ENCODE data around the gene TREML1.
"Not testable (repeated sequence)": the region's sequence is repeated elsewhere in the genome, so short reads cannot be mapped to it uniquely, and the experiment has no call there.

The TREML1 gene

DNA sequence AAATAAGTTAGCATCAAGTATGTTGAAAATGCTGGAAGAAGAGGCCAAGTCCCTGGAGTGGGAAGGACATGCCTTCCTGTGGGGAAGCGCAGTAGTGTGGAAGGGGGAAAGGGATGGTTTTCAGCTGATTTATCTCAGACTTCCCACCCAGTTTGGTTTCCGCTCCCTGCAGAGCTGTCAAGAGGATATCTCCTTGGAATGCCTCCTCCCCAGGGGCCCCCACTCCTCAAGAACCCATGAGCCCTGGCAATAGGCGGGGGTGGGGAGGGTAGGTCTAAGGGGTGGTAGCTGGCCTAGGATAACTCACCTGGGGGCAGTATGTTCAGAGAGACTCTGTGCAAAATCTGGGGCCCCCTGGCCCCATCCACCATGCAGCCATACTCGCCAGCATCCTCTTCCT lies 696 bp downstream of the TREML1 start:
- DNase-seq (ENCODE audit: extremely low read depth in 1 of 2, low read depth in 1 of 2), result no peak

GRCh38 chr6:41150671-41151070 lies 3.5 kb downstream of the TREML1 start:
- no peak for DNase-seq (ENCODE audit: extremely low read depth in 1 of 2, low read depth in 1 of 2)

DNA sequence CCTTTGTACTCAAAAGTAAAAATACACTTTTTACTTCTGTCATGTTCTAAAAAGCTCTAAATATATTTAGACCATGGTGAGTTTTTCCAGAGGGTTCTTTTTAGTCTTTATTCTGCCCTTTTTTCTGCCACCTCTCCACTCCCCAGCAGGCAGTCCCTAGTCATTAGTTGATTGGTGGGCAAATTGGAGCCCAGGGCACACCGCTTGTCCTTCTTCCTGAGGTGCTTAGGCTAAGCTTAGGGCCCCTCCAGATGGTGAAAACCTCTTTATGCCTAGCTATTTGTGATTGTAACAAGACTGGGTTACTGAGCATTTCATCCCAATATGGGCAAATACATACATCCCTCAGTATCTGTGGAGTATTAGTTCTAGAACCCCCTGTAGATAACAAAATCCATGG lies 6.2 kb downstream of the TREML1 start:
- DNase-seq (ENCODE audit: extremely low read depth in 1 of 2, low read depth in 1 of 2), result no peak

DNA sequence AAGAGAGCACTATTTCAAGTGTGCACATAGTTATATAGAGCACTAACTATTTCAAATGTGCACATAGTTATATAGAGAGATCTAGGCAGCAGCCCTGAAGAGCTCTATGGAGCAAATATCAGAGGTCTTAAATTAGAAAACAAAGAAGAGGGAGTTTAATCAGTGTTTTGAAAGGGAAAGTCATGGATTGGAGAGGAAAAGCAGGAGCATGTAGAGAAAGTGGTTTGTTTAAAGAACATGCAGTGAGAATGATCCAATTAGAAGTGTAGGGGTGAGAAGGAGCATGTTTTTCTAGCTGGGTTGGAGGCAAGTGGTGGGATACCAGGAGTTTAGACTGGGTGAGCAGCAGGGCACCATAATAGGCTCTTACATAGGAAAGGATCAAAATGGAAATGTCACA lies 17.2 kb downstream of the TREML1 start:
- DNase-seq (ENCODE audit: extremely low read depth in 1 of 2, low read depth in 1 of 2), result no peak

DNA sequence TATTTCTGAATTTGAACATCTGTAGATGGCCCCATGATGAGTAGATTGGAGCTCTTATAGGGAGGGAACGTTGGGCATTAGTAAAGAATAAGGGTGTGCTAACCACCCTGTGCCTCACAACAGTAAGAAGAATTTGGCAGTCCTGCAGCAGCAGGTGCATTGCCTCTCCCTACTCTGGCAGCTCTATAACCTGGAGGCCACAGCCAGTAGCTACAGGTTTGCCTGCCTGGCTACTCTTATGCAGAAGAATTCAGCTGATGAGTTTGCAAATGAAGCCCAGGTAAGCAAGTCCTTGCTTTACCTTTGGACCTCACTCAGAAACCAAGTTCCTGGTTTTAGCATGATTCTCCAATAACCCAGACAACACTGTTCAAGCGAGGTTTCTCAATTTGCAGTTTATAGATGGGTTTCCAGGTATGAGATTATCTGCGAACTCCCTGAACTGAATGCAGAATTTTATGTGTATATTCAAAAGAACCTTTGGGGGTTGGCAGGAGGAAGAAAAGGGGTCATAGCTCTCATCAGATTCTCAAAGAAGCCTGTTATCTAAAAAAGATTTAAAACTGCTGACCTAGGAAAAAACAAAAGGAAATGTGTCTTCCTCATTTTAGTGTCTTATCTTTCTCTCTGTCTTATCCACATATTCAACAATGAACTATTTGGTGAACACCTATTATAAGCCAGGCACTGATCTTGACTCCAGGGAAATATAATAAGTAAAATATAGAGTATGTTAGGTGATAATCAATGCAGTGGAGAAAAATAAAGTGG lies 18.9 kb downstream of the TREML1 start:
- no peak for DNase-seq (ENCODE audit: extremely low read depth in 1 of 2, low read depth in 1 of 2)

DNA sequence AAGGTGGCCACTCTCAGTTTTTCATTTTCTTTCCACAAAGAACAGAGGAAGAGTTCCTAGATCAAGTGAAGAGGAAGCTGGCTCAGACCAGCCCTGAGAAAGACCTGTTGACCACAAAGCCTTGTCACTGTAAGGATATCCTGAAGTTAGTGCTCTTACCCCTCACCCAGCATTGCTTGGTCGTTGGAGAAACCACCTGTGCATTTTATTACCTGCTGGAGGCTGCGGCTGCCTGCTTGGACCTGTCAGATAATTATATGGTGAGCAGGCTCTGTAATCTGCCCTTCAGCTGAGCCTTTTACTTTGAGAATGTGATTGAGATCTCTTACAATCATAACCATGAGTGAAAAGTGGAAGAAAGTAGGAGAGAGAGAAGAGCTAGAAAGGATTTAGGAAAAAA lies 21.9 kb downstream of the TREML1 start:
- DNase-seq (ENCODE audit: extremely low read depth in 1 of 2, low read depth in 1 of 2), result no peak

- no peak for DNase-seq (ENCODE audit: extremely low read depth in 1 of 2, low read depth in 1 of 2)
These were observed 28.9 kb downstream of the TREML1 start for GRCh38 chr6:41125282-41125681.

DNA sequence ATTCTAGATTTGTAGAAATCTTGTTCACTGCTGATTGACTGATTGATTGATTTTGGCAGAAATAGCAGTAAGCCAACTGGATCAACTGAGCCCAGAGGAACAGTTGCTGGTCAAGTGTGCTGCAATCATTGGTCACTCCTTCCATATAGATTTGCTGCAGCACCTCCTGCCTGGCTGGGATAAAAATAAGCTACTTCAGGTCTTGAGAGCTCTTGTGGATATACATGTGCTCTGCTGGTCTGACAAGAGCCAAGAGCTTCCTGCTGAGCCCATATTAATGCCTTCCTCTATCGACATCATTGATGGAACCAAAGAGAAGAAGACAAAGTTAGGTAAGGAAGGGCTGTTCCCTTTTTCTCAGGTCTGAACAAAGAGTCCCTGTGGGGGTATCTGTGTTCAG lies 31.2 kb downstream of the TREML1 start:
- DNase-seq (ENCODE audit: extremely low read depth in 1 of 2, low read depth in 1 of 2), result no peak

DNA sequence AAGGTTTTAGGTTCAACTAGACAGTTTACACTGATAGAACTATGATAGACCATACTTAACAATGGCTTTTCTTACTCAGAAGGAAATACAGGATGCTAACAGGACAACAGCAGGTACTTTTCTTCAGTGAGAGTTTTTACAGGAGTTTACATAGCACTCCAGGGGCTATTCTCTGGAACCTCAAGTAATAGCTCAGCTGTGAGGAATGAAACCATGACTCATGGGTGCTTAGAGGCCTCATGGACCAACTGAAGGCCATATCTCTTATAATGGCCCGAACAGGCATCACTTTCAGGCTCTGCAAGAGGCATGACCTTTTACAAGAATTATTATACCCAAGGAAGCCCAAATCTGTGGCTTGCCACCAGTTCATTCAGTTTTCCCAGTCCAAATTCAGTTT lies 31.8 kb downstream of the TREML1 start:
- DNase-seq (ENCODE audit: extremely low read depth in 1 of 2, low read depth in 1 of 2), result no peak

GRCh38 chr6:41120058-41120457 lies 34.1 kb downstream of the TREML1 start:
- no peak for DNase-seq (ENCODE audit: extremely low read depth in 1 of 2, low read depth in 1 of 2)

DNA sequence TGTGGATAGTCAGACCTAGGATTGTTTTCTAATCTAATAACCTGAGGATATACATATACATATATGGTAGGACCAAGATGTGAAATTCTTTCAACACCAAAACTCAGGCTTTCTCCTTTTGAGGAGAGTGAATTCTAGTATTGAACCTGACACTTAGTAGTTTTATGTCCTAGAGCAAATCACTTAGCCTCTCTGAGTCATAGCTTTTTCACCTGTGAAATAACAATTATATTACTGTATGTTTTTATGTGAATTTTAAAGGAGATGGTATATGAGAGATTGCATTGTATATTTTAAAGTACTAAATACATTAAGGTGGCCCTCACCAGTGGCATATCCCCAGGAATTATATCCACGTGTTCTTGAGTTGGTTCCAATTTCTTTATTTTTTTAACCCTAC lies 34.6 kb downstream of the TREML1 start:
- no peak for DNase-seq (ENCODE audit: extremely low read depth in 1 of 2, low read depth in 1 of 2)

DNA sequence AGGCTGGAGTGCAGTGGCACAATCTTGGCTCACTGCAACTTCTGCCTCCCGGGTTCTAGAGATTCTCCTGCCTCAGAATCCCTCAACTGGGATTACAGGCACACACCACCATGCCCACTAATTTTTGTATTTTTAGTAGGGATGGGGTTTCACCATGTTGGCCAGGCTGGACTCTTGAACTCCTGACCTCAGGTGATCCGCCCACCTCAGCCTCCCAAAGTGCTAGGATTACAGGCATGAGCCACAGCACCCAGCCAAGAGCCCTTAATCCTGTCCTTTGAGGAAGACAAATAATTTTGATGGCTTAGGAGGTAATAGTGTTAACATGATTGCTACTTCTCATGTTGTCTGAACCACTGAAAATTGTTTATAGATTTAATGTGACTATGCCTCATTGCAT lies 39.1 kb downstream of the TREML1 start:
- DNase-seq (ENCODE audit: extremely low read depth in 1 of 2, low read depth in 1 of 2), result not testable (repeated sequence)

DNA sequence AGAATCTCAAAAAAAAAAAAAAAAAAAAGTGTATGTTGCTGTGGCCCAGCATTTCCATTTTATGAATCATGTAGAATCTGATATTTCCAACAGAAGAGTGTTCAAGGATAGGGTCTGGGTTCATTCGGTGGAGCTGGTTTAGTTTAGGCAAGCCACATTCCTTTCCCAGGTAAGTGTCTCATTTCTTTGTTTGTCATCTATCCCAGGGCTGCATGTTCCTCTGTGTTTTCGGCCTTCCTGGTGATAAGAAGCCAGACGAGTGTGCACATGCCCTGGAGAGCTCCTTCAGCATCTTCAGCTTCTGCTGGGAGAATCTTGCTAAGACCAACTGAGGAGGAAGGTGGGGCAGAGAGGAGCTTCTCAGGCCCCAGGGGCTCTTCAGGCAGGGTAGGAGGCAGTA lies 43.1 kb downstream of the TREML1 start:
- DNase-seq (ENCODE audit: extremely low read depth in 1 of 2, low read depth in 1 of 2), result no peak

DNA sequence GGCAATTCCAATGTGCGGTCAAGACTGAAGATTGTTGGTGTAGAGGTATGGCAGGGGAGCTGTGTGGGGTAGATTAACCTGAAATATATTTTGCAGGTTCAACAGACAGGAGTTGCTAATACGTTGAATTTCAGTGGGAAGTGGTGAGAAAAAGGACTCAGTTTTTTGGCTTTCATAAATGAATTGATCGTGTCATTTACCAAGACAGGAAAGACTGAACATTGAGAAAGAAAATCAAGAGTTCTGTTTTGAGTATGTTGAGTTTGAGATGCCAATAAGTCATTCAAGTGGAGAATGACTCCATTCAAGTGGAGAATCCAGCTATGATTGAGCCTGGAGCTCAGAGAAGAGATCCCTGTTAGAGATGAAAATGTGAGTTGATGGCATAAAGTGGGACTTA lies 50.3 kb downstream of the TREML1 start:
- no peak for DNase-seq (ENCODE audit: extremely low read depth in 1 of 2, low read depth in 1 of 2)

- no peak for DNase-seq (ENCODE audit: extremely low read depth in 1 of 2, low read depth in 1 of 2)
These were observed 53.3 kb downstream of the TREML1 start for GRCh38 chr6:41100871-41101287.
